ENCODE results near the gene DAB2IP. TPM values are rescaled to one million over a fixed set of nuclear protein-coding genes. Genes with fewer than 3 reads are reported as not detected.

DAB2IP gene
- total RNA-seq, 1 experiment from 2014 or later = 52.6 TPM

GRCh38 chr9:121783521-121784507, 132.4 kb downstream of the DAB2IP start:
- ChIA-PET CTCF (interaction anchor here (0.6 to 3.9 kb wide), 10 partner anchors 40 to 238 kb away, joined by 3 to 16 read pairs (median 4); no protein-coding TSS in a partner anchor), POLR2A (no interaction called here)
- H3K4me3 Mint-ChIP-seq = no peak overlapping the region
- H3K4me1 Mint-ChIP-seq = peaks cover 43% of the 10 kb centered on the region
- H3K9me3 Mint-ChIP-seq = no peaks in the 10 kb centered on the region
- H3K27me3 Mint-ChIP-seq (ENCODE audit: low read depth) = no peaks in the 10 kb centered on the region
- ATAC-seq (peak; percentile 53), DNase-seq (ENCODE audit: low spot score) (peak; percentile 58)
- peaks cover 18% of the 10 kb centered on the region for H3K36me3 Mint-ChIP-seq
- peak overlapping the region; percentile 97 for H3K27ac Mint-ChIP-seq
- TF ChIP-seq ZNF281 (CRISPR knock-in tag; IDR thresholded peaks at IDR 0.05) (0 out of 2 replicates have a peak, but pooled peaks have one; percentile 49), ZNF138 (CRISPR knock-in tag; conservative IDR thresholded peaks at IDR 0.05) (0 out of 2 replicates have a peak, but pooled peaks have one; percentile 40), TP53 (CRISPR knock-in tag; IDR thresholded peaks at IDR 0.05) (0 out of 2 replicates have a peak, but pooled peaks have one; percentile 28), ZNF263 (CRISPR knock-in tag; IDR thresholded peaks at IDR 0.05; ENCODE audit: low read depth) (no peak), FOXP1 (CRISPR knock-in tag; IDR thresholded peaks at IDR 0.05; ENCODE audit: borderline replicate concordance) (peak; percentile 30; the same call in 1 of the 2 replicates)

GRCh38 chr9:121784731-121785411, 133.4 kb downstream of the DAB2IP start:
- CTCF ChIA-PET = interaction anchor here (0.7 to 3.9 kb wide), 9 partner anchors 41 to 235 kb away, joined by 3 to 16 read pairs (median 3); no protein-coding TSS in a partner anchor
- no peaks in the 10 kb centered on the region for H3K27me3 Mint-ChIP-seq (ENCODE audit: low read depth)
- POLR2A ChIA-PET = no interaction called here

More at GRCh38 chr9:121784731-121785411, 133.4 kb downstream of the DAB2IP start:
- DNase-seq (ENCODE audit: low spot score) (peak; percentile 34), ATAC-seq (peak; percentile 14)
- peaks cover 13% of the 10 kb centered on the region; the same call in 1 of the 2 replicates for H3K36me3 Mint-ChIP-seq
- H3K4me3 Mint-ChIP-seq = no peak overlapping the region
- peaks cover under 1% of the 10 kb centered on the region; the same call in 1 of the 2 replicates for H3K9me3 Mint-ChIP-seq
- TF ChIP-seq ETV6 (CRISPR knock-in tag; IDR thresholded peaks at IDR 0.05) = no peak
- no peak for TF ChIP-seq PRRX2 (CRISPR knock-in tag; IDR thresholded peaks at IDR 0.05)
- TF ChIP-seq FOXJ3 (CRISPR knock-in tag; IDR thresholded peaks at IDR 0.05; ENCODE audit: borderline replicate concordance) = no peak
- TF ChIP-seq ATF3 (CRISPR knock-in tag; conservative IDR thresholded peaks at IDR 0.05) = no peak
- TF ChIP-seq ZNF396 (CRISPR knock-in tag; IDR thresholded peaks at IDR 0.05; ENCODE audit: borderline replicate concordance) = no peak
- no peak for TF ChIP-seq E2F1 (CRISPR knock-in tag; IDR thresholded peaks at IDR 0.05)
- TF ChIP-seq SMAD3 (CRISPR knock-in tag; IDR thresholded peaks at IDR 0.05; ENCODE audit: borderline replicate concordance) = no peak
- TF ChIP-seq FOXP1 (CRISPR knock-in tag; IDR thresholded peaks at IDR 0.05; ENCODE audit: borderline replicate concordance) = no peak
- TF ChIP-seq SP1 (CRISPR knock-in tag; conservative IDR thresholded peaks at IDR 0.05) = no peak
- TF ChIP-seq ZNF671 (CRISPR knock-in tag; IDR thresholded peaks at IDR 0.05) = no peak
- no peak for TF ChIP-seq TEAD4 (CRISPR knock-in tag; IDR thresholded peaks at IDR 0.05)
- no peak for TF ChIP-seq MAX (CRISPR knock-in tag; IDR thresholded peaks at IDR 0.05)
- TF ChIP-seq E2F4 (CRISPR knock-in tag; IDR thresholded peaks at IDR 0.05; ENCODE audit: borderline replicate concordance, low read depth) = no peak
- TF ChIP-seq GABPB1 (CRISPR knock-in tag; IDR thresholded peaks at IDR 0.05) = no peak
- TF ChIP-seq ERG (CRISPR knock-in tag; IDR thresholded peaks at IDR 0.05) = no peak
- TF ChIP-seq ZNF219 (CRISPR knock-in tag; IDR thresholded peaks at IDR 0.05; ENCODE audit: borderline replicate concordance) = no peak
- peak overlapping the region; percentile 84 for H3K27ac Mint-ChIP-seq
- peaks cover 43% of the 10 kb centered on the region for H3K4me1 Mint-ChIP-seq
